Transverse colon (tissue), 4 donors: ENCODE results near the gene TSR3.

ENCODE experiments used
- POLR2A ChIP-seq: fragments of 450-650 bp; IDR thresholded peaks from one replicate; pipeline ENCODE4 v1.6.1; 2016; ENCODE audit warnings: antibody characterized with exemption, mild to moderate bottlenecking, moderate library complexity
- POLR2AphosphoS5 ChIP-seq, 3 donors: sonication (generic); formaldehyde crosslinking; IDR thresholded peaks; one replicate each; pipeline ENCODE4 v1.6.1; 2016; ENCODE audit warnings: antibody characterized with exemption in 3 of 3
- TF ChIP-seq, protein P1 (sequence below), 5 experiments: fragments of 200-600 bp in 3 of 5; fragments of 450-650 bp in 2 of 5; sonication (generic) in 3 of 5; IDR thresholded peaks; 1 replicate in 2 of 5; 2 replicates in 3 of 5; pipeline ENCODE4 v1.5.1; 2016 to 2017; ENCODE audit warnings: antibody characterized with exemption in 5 of 5, inconsistent platforms in 3 of 5, mild to moderate bottlenecking in 2 of 5, moderate library complexity in 1 of 5

DNA sequence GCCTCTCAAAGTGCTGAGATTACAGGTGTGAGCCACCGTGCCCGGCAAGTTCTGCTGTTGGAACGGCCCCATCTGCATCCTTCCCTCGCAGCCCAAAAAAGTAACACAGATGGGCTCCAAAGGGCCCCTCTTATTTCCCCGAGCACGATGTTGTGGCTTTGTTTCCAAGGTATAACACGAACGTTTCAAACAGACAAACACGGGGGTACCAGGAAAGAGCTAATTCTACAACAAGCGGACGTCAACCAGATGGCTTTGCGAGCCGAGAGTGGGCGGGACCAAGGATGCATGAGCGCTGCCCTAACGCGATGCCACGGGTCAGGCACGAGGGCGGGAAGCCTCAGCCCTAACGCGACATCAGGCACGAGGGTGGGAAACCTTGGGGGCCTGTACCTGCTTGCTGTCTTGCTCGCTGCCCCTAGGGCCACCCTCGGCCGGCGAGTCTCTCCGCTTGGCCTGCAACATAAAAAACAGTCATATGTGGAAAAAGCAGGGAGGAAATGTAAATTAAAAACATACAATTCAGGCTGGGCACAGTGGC lies 38.6 kb upstream of the TSR3 start:
- TF ChIP-seq POLR2A, result no peak
- TF ChIP-seq, protein P1, sequence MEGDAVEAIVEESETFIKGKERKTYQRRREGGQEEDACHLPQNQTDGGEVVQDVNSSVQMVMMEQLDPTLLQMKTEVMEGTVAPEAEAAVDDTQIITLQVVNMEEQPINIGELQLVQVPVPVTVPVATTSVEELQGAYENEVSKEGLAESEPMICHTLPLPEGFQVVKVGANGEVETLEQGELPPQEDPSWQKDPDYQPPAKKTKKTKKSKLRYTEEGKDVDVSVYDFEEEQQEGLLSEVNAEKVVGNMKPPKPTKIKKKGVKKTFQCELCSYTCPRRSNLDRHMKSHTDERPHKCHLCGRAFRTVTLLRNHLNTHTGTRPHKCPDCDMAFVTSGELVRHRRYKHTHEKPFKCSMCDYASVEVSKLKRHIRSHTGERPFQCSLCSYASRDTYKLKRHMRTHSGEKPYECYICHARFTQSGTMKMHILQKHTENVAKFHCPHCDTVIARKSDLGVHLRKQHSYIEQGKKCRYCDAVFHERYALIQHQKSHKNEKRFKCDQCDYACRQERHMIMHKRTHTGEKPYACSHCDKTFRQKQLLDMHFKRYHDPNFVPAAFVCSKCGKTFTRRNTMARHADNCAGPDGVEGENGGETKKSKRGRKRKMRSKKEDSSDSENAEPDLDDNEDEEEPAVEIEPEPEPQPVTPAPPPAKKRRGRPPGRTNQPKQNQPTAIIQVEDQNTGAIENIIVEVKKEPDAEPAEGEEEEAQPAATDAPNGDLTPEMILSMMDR (IDR thresholded peaks at IDR 0.05), result no peak
- no peak for TF ChIP-seq POLR2AphosphoS5 (IDR thresholded peaks at IDR 0.05)
